Lower lobe of right lung (tissue), 2 donors: ENCODE results near the gene STK11IP. TPM values are rescaled to one million over a fixed set of nuclear protein-coding genes. Genes with fewer than 3 reads are reported as not detected.

Experiments
- ATAC-seq, 2 donors: fragments of 200-7000 bp; cut with Tn5 transposase; one replicate each; pipeline ENCODE4 v1.9.1; 2020 to 2022; ENCODE audit warnings: mild to moderate bottlenecking in 2 of 2, moderate library complexity in 2 of 2
- DNase-seq: peaks from one replicate; pipeline ENCODE4 v3.0.0-alpha.2; 2020
- H3K27ac ChIP-seq: fragments of 200-600 bp; one replicate; pipeline ENCODE4 v1.8.0; 2022
- H3K27me3 ChIP-seq: fragments of 200-600 bp; one replicate; pipeline ENCODE4 v1.8.0; 2022; ENCODE audit warnings: low read depth
- H3K36me3 ChIP-seq: fragments of 200-600 bp; one replicate; pipeline ENCODE4 v1.8.0; 2022; ENCODE audit warnings: mild to moderate bottlenecking
- H3K4me1 ChIP-seq: fragments of 200-600 bp; one replicate; pipeline ENCODE4 v1.8.0; 2022
- H3K4me3 ChIP-seq: fragments of 200-600 bp; one replicate; pipeline ENCODE4 v1.8.0; 2022; ENCODE audit warnings: mild to moderate bottlenecking
- H3K9me3 ChIP-seq: fragments of 200-600 bp; one replicate; pipeline ENCODE4 v1.8.0; 2022
- CTCF ChIP-seq: fragments of 200-600 bp; IDR thresholded peaks from one replicate; pipeline ENCODE4 v1.8.0; 2022; ENCODE audit warnings: antibody characterized with exemption, mild to moderate bottlenecking
- intact Hi-C: fragments of 100-400 bp; cut with DNase I; formaldehyde crosslinking; loops from one replicate; pipeline ENCODE4 v1.11.0; 2022
- total RNA-seq: library from RNA; stranded (reverse); fragmentation: NEBNext Ultra II Directional; extraction: Animal tissue kit (Norgen Biotek cat#: 25700); gene quantifications from one replicate; pipeline ENCODE4 v1.2.1, GENCODE V29; 2021
- donor health status: DM: no; HTN: yes; CAD: no; lungs with severe emphysema.

The STK11IP gene
- total RNA-seq, 1 donor from 2014 or later: 31.8 TPM

- peaks cover 28% of the 10 kb centered on the region for H3K36me3 ChIP-seq
- intact Hi-C loops: no loop called here
- no peak for TF ChIP-seq CTCF
Measured at GRCh38 chr2:219566640-219567039, 31.0 kb upstream of the STK11IP start.

GRCh38 chr2:219567131-219567530, 30.5 kb upstream of the STK11IP start:
- Histone ChIP-seq H3K4me3 (no peak overlapping the region), H3K36me3 (peaks cover 28% of the 10 kb centered on the region), H3K9me3 (no peaks in the 10 kb centered on the region), H3K4me1 (peaks cover 11% of the 10 kb centered on the region), H3K27ac (no peak overlapping the region), H3K27me3 (peaks cover 11% of the 10 kb centered on the region)
- ATAC-seq (no peak), DNase-seq (no peak)
- intact Hi-C loops: no loop called here
- no peak for TF ChIP-seq CTCF

More at GRCh38 chr2:219566640-219567039, 31.0 kb upstream of the STK11IP start:
- peaks cover 8% of the 10 kb centered on the region for H3K27me3 ChIP-seq
- no peak for DNase-seq
- ATAC-seq: no peak
- no peak overlapping the region for H3K4me3 ChIP-seq
- H3K9me3 ChIP-seq: no peaks in the 10 kb centered on the region
- peaks cover 11% of the 10 kb centered on the region for H3K4me1 ChIP-seq
- H3K27ac ChIP-seq: no peak overlapping the region

DNA sequence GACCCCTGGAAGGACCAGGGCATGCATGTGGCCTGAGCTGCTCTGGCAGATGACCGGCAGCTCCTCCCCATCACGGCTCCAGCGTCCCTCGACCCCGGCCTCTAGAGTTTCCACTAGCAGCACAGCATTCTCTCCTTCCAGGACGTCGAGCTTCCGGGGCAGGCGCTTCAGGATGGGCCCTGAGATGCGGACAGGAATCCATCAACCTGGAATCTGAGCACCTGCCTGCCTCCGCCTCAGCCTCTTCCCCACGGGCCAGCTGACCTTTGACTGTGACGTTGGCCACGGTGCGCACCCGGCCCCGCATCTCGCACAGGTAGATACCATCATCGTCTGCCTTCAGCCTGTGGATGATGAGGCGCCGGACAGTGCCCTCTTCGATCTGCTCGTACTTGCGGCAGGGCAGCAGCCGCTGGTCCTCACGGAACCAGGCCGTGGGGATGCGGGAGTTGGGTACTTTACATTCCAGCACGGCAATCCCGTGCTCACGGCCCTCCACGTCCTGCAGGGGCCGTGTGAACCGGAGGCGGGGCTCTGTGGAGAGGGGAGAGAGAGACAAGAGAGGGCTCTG, 29.8 kb upstream of the STK11IP start:
- no peak for DNase-seq
- no peak for ATAC-seq
- Histone ChIP-seq H3K4me1 (peaks cover 11% of the 10 kb centered on the region), H3K9me3 (no peaks in the 10 kb centered on the region), H3K27me3 (peaks cover 14% of the 10 kb centered on the region), H3K27ac (no peak overlapping the region), H3K36me3 (peaks cover 24% of the 10 kb centered on the region), H3K4me3 (no peak overlapping the region)
- TF ChIP-seq CTCF: no peak
- intact Hi-C loops: no loop called here

GRCh38 chr2:219569041-219569440, 28.6 kb upstream of the STK11IP start:
- no peaks in the 10 kb centered on the region for H3K9me3 ChIP-seq
- intact Hi-C loops: no loop called here
- peaks cover 14% of the 10 kb centered on the region for H3K27me3 ChIP-seq
- TF ChIP-seq CTCF: no peak
- DNase-seq: no peak
- H3K27ac ChIP-seq: no peak overlapping the region
- ATAC-seq: no peak
- H3K4me1 ChIP-seq: peaks cover 11% of the 10 kb centered on the region
- peaks cover 21% of the 10 kb centered on the region for H3K36me3 ChIP-seq
- H3K4me3 ChIP-seq: no peak overlapping the region

DNA sequence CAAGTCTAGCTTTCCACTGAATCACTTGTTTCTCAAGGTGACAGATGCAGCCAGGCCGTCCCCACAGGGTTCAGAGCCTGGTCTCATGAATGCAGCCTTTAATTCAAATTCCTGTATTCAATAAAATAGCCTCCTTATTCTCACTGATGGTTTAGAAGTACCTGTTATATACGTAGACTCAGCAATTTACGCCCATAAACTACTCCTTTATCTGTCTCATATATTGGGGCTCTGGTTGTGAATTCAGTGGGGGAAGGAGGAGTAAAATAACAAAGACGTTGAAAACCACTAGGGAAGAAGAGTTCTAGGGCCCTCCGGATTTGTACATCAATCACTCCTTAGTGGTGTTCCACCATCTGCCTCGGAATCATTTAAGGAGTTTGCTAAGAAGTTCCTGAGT, 28.0 kb upstream of the STK11IP start:
- ATAC-seq (no peak), DNase-seq (no peak)
- peaks cover 11% of the 10 kb centered on the region for H3K4me1 ChIP-seq
- intact Hi-C loops: no loop called here
- H3K4me3 ChIP-seq: peak overlapping the region; percentile 66
- no peaks in the 10 kb centered on the region for H3K9me3 ChIP-seq
- no peak overlapping the region for H3K27ac ChIP-seq
- TF ChIP-seq CTCF: no peak
- peaks cover 14% of the 10 kb centered on the region for H3K27me3 ChIP-seq
- H3K36me3 ChIP-seq: peaks cover 18% of the 10 kb centered on the region
